Activated B cell treated with CpG ODN at 0.5 μM for 24 hours (primary cell): ENCODE measurements around the gene XYLT1. TPM values are rescaled to one million over a fixed set of nuclear protein-coding genes. Genes with fewer than 3 reads are reported as not detected.
A peak's percentile ranks its signal among the peaks of the same experiment; 100 is the strongest.
"Not testable (repeated sequence)": the region's sequence is repeated elsewhere in the genome, so short reads cannot be mapped to it uniquely, and the experiment has no call there.

Experiments used
- ATAC-seq: fragments of 200-7000 bp; cut with Tn5 transposase; one replicate; pipeline ENCODE4 v1.10.0; 2021; ENCODE audit warnings: low read depth, mild to moderate bottlenecking, moderate library complexity
- CTCF ChIA-PET: fragments of 350-600 bp; sonication (Branson Sonifier 250); formaldehyde crosslinking; loops from one replicate; lab custom pipeline; 2021; ENCODE audit warnings: antibody characterized with exemption; lab: Charles Lee
- POLR2A ChIA-PET: fragments of 350-600 bp; sonication (Branson Sonifier 250); formaldehyde crosslinking; loops from one replicate; lab custom pipeline; 2021; ENCODE audit warnings: antibody characterized with exemption; lab: Charles Lee
- DNase-seq: peaks from one replicate; pipeline ENCODE4 v3.0.0; 2022
- H3K27ac Mint-ChIP-seq: one replicate; pipeline ENCODE4 v1.8.0; 2020; ENCODE audit warnings: mixed read lengths
- H3K27me3 Mint-ChIP-seq: one replicate; pipeline ENCODE4 v1.8.0; 2021; ENCODE audit warnings: mixed read lengths
- H3K36me3 Mint-ChIP-seq: one replicate; pipeline ENCODE4 v1.8.0; 2021; ENCODE audit warnings: low read depth, mixed read lengths
- H3K4me1 Mint-ChIP-seq: one replicate; pipeline ENCODE4 v1.8.0; 2021; ENCODE audit warnings: mixed read lengths
- H3K4me3 Mint-ChIP-seq: one replicate; pipeline ENCODE4 v1.8.0; 2020; ENCODE audit warnings: mild to moderate bottlenecking, mixed read lengths
- H3K9me3 Mint-ChIP-seq: one replicate; pipeline ENCODE4 v1.8.0; 2020; ENCODE audit warnings: mixed read lengths
- CTCF ChIP-seq: fragments of 200-600 bp; IDR thresholded peaks from one replicate; pipeline ENCODE4 v1.8.0; 2022; ENCODE audit warnings: antibody characterized with exemption, mild to moderate bottlenecking
- intact Hi-C: fragments of 100-400 bp; cut with micrococcal nuclease; formaldehyde crosslinking; loops from one replicate; pipeline ENCODE4 v1.15.1; 2024
- total RNA-seq: library from RNA; stranded (reverse); gene quantifications from 2 replicates; pipeline ENCODE4 v1.2.3, GENCODE V29; 2022

The XYLT1 gene
- total RNA-seq, 1 donor from 2014 or later: 17.0 TPM

GRCh38 chr16:17414421-17414820 is 56.3 kb downstream of the XYLT1 start:
- Mint-ChIP-seq H3K4me3 (peak overlapping the region; percentile 82), H3K27me3 (no peaks in the 10 kb centered on the region), H3K27ac (peak overlapping the region; percentile 95), H3K9me3 (no peaks in the 10 kb centered on the region), H3K36me3 (peaks cover 3% of the 10 kb centered on the region), H3K4me1 (peaks cover 81% of the 10 kb centered on the region)
- ATAC-seq (peak; percentile 57), DNase-seq (peak; percentile 49)
- TF ChIP-seq CTCF: no peak
- POLR2A ChIA-PET: interaction anchor here (1.0 to 4.1 kb wide), 6 partner anchors 12 to 57 kb away, joined by 3 to 31 read pairs (median 13); no protein-coding TSS in a partner anchor
- CTCF ChIA-PET: interaction anchor here (2.9 kb wide), 1 partner anchor 53 kb away, joined by 15 read pairs; no protein-coding TSS in a partner anchor
- intact Hi-C loops: no loop called here

GRCh38 chr16:17413508-17413907 is 57.3 kb downstream of the XYLT1 start:
- CTCF ChIA-PET: no interaction called here
- peak overlapping the region; percentile 95 for H3K27ac Mint-ChIP-seq
- POLR2A ChIA-PET: interaction anchor here (0.8 to 4.1 kb wide), 4 partner anchors 35 to 55 kb away, joined by 3 to 27 read pairs (median 13); no protein-coding TSS in a partner anchor
- intact Hi-C loops: no loop called here
- H3K27me3 Mint-ChIP-seq: no peaks in the 10 kb centered on the region
- no peaks in the 10 kb centered on the region for H3K9me3 Mint-ChIP-seq
- peak overlapping the region; percentile 82 for H3K4me3 Mint-ChIP-seq
- no peak for ATAC-seq
- peaks cover 87% of the 10 kb centered on the region for H3K4me1 Mint-ChIP-seq
- no peak for DNase-seq
- no peak for TF ChIP-seq CTCF
- peaks cover 3% of the 10 kb centered on the region for H3K36me3 Mint-ChIP-seq

- no peak overlapping the region for H3K4me3 Mint-ChIP-seq
Observed at GRCh38 chr16:17412791-17413190, 58.0 kb downstream of the XYLT1 start.

GRCh38 chr16:17412221-17412620 is 58.5 kb downstream of the XYLT1 start:
- ChIA-PET POLR2A (no interaction called here), CTCF (no interaction called here)
- Mint-ChIP-seq H3K4me3 (no peak overlapping the region), H3K4me1 (peaks cover 86% of the 10 kb centered on the region), H3K27ac (peak overlapping the region; percentile 50), H3K36me3 (no peaks in the 10 kb centered on the region), H3K27me3 (no peaks in the 10 kb centered on the region), H3K9me3 (no peaks in the 10 kb centered on the region)
- ATAC-seq (no peak), DNase-seq (no peak)
- intact Hi-C loops: no loop called here
- TF ChIP-seq CTCF: no peak

More at GRCh38 chr16:17412791-17413190, 58.0 kb downstream of the XYLT1 start:
- intact Hi-C loops: no loop called here
- Mint-ChIP-seq H3K4me1 (peaks cover 90% of the 10 kb centered on the region), H3K36me3 (peaks cover 1% of the 10 kb centered on the region), H3K9me3 (no peaks in the 10 kb centered on the region), H3K27me3 (no peaks in the 10 kb centered on the region), H3K27ac (peak overlapping the region; percentile 95)
- ChIA-PET POLR2A (interaction anchor here (0.8 to 1.5 kb wide), 2 partner anchors 36 to 50 kb away, joined by 3 read pairs; no protein-coding TSS in a partner anchor), CTCF (no interaction called here)
- no peak for ATAC-seq
- TF ChIP-seq CTCF: no peak
- DNase-seq: no peak

GRCh38 chr16:17411263-17411662 is 59.5 kb downstream of the XYLT1 start:
- TF ChIP-seq CTCF: no peak
- CTCF ChIA-PET: interaction anchor here (0.9 kb wide), 1 partner anchor 51 kb away, joined by 3 read pairs; no protein-coding TSS in a partner anchor
- Mint-ChIP-seq H3K27me3 (no peaks in the 10 kb centered on the region), H3K4me1 (peaks cover 80% of the 10 kb centered on the region), H3K36me3 (no peaks in the 10 kb centered on the region), H3K9me3 (no peaks in the 10 kb centered on the region), H3K4me3 (no peak overlapping the region), H3K27ac (no peak overlapping the region)
- ATAC-seq (no peak), DNase-seq (no peak)
- POLR2A ChIA-PET: interaction anchor here (0.5 kb wide), 1 partner anchor 34 kb away, joined by 6 read pairs; no protein-coding TSS in a partner anchor
- intact Hi-C loops: no loop called here

GRCh38 chr16:17410316-17410715 is 60.4 kb downstream of the XYLT1 start:
- ATAC-seq, H3K9me3 Mint-ChIP-seq, H3K4me3 Mint-ChIP-seq, intact Hi-C loops, H3K27me3 Mint-ChIP-seq, DNase-seq, H3K36me3 Mint-ChIP-seq: not testable (repeated sequence)
- CTCF ChIA-PET: interaction anchor here (1.0 kb wide), 1 partner anchor 33 kb away, joined by 3 read pairs; no protein-coding TSS in a partner anchor
- Mint-ChIP-seq H3K27ac (peak overlapping the region; percentile 94), H3K4me1 (peaks cover 72% of the 10 kb centered on the region)
- POLR2A ChIA-PET: interaction anchor here (2.6 kb wide), 1 partner anchor 33 kb away, joined by 11 read pairs; no protein-coding TSS in a partner anchor
